HG03432 (cell line): ENCODE results near the gene FOXO1.
A peak's percentile ranks its signal among the peaks of the same experiment; 100 is the strongest.

ENCODE experiments used
- ATAC-seq: cut with Tn5 transposase; IDR thresholded peaks from one replicate; pipeline ENCODE4 v1.9.1; 2021; ENCODE audit warnings: mild to moderate bottlenecking, moderate library complexity; ENCODE audit not compliant: unreplicated experiment

The FOXO1 gene

GRCh38 chr13:40640202-40640601, 26.2 kb downstream of the FOXO1 start:
- no peak for ATAC-seq

DNA sequence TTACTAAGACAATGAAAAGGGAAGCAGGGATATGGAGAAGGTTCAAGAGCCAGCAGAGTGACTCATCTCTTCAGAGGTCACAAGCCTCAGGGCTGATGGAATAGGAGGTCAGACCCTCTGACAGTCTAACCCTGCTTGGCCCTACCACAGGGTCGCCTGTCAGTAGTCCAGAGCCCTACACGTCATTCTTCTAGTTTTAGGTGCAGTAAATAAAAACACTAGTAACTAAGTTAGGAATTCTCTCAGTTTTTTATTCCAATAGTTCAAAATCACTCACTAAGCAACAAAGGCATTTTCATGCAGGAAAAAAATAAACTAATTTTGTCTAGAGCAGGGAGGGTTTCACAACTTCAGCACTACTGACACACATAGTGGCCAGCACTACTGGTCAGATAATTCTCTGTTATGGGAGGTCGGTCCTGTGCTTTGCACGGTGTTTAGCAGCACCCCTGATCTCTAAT, 27.2 kb downstream of the FOXO1 start:
- no peak for ATAC-seq

DNA sequence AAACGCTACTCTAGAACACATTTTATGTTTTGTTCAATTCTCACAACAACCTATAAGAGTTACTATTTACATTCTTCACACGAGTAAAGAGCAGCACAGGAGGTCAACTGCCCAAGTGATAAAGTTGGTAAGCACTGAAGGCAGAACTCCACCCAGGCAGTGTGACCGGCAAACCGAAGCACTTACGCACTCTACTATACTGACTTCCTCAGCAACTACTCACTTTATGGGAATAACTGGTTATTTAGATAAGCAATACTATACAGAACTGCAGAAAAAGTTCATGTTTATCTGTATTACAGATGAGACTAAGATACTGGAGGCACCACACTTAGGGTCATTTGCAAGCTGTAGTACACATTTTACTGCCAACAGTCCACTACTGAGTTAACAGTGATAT, 28.8 kb downstream of the FOXO1 start:
- ATAC-seq: no peak

DNA sequence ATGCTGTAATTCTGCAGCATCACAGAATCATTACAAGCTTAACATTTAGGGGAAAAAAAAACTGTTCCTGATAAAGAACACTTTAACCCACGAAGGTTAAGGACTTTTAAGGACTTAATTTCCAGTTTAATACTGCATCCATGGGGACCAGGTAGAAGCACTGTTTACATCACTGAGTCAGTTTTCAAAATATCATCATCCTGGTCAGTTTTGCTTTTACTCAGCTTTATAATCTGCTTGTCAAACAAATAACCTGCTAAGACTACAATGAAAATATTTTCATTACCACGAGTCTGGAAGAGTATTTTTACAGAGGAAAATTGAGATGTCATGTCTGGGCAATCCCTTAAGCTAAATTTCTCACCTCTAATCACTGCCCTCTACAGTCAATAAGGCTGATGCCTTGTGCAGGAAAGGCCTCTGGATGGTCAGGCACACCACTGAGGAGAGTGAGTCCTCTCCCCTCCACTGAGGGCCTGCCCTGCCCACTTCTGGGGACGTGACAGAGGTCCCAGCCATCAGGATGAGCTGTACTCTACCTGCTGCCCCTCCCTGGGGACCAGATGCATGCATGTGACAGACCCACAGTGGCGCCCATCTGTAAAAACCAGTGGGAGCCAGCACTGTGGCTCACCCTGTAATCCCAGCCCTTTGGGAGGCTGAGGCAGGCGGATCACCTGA, 31.0 kb downstream of the FOXO1 start:
- ATAC-seq: no peak

DNA sequence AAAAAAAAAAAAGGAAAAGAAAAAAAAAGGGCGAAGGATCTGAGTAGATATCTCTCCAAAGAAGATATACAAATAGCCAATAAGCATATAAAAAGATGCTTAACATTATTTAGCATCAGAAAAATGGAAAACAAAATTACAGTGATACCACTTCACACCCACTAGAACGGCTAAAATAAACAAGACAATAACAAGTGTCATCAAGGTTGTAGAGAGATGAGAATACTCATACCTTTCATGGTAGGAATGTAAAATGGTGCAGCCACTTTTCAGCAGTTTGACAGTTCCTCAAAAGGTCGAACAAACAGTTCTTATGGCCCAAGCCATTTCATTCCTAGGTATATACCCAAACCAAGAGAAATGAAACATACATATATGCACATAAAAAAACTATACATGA, 33.5 kb downstream of the FOXO1 start:
- no peak for ATAC-seq

DNA sequence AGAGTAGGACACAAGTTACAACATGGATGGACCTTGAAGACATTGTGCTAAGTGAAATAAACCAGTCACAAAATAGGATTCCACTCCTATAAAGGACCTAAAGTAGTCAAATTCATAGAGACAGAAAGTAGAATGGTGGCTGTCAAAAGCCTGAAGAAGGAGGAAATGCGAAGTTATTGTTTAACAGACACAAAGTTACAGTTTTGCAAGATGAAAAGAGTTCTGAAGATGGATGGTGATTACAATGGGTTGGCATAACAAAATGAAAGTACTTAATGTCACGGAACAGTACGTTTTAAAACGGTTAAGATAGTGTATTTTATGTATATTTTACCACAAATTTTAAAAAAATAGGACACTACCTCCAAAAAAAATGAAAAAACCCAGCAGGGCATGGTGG, 34.8 kb downstream of the FOXO1 start:
- peak; percentile 29 for ATAC-seq

DNA sequence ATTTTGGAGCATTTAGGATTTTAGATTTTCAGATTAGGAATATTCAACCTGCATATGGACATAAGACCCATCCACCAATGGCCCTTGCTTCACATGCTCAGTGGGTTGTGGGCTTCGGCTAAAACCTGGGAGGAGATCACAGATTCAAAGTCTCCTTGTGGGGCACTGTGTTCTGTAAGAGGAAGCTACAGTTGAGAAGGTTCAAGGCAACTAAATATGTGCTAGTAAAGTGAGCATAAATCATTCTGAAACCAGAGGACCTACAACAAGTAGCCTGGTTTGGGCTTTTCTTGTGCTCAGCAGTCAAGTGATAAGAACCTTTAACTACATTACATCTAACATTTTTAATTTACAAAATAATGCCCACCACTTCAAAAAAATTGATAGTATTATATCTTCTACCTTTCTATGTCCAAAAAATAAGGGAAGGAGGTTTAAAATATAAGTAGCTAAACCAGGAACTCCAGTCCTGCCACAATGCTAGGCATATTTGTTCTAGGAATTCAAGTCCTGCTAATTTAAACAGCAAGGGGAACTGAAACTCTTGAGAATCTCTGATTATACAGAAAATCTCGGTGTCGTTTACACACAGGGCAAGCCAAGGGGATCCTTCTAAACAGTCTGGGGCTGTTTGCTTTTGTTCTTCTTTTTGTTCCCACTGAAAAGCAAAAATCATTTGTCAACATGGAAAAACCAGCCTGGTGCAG, 36.6 kb downstream of the FOXO1 start:
- ATAC-seq: peak; percentile 90

- no peak for ATAC-seq
Observed at GRCh38 chr13:40626977-40627376, 39.5 kb downstream of the FOXO1 start.

GRCh38 chr13:40626561-40626960, 39.9 kb downstream of the FOXO1 start:
- no peak for ATAC-seq

GRCh38 chr13:40624986-40625385, 41.5 kb downstream of the FOXO1 start:
- ATAC-seq: no peak

DNA sequence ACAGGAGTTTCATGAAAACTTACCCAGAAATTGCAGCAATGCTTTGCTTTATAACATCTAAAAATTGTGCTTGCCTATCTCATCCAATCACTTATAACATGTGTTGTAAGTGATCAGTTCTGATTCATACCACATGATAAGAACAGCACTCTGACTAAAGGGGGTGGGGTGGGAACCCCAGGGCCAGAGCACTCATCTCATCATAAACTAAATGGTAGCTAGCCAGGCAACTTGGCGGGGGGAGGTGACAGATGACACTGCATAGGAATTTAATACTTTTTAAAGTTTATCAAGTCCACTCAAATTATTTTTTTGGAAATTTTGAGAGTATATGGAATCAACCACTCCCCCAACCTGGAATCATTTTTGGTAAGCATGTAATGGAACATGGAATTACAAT, 42.1 kb downstream of the FOXO1 start:
- ATAC-seq: no peak

DNA sequence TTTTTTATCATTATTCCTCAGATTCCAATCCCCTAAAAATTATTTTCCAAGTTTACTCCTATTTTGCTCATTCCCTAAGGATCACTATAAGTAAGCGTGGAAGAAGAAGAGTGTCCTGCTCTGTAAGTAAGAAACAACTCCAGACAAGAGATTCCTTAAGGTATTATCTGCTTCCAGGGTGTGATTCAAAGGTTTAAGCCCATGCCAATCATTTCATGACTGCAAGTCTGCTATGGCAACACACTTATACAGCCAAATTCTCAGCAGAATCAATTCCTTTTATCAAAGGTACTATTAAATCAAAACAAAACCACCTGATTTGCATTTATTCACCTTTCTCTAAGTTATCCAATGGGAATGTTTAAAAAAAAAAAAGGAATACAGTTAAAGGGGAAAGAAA, 43.7 kb downstream of the FOXO1 start:
- no peak for ATAC-seq

DNA sequence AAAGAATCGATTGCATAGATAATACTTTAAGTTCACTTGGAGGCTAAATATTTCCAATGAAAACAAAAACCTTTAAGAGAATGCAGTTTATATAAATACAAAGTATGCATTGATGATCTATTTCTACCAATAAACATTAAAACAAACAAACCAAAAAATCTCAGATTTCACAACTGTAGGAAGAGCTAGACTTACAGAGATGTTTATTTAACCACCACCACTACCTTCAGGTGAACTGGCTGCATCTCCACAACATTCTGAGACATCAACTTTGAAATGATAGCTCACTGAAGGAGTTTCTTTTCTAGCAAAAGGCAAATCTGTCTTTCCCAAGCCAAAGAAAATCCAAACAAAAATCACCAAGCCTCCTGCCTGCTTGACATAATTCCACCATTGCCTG, 44.2 kb downstream of the FOXO1 start:
- ATAC-seq: no peak

- no peak for ATAC-seq
Observed at GRCh38 chr13:40619479-40619814, 47.0 kb downstream of the FOXO1 start.

DNA sequence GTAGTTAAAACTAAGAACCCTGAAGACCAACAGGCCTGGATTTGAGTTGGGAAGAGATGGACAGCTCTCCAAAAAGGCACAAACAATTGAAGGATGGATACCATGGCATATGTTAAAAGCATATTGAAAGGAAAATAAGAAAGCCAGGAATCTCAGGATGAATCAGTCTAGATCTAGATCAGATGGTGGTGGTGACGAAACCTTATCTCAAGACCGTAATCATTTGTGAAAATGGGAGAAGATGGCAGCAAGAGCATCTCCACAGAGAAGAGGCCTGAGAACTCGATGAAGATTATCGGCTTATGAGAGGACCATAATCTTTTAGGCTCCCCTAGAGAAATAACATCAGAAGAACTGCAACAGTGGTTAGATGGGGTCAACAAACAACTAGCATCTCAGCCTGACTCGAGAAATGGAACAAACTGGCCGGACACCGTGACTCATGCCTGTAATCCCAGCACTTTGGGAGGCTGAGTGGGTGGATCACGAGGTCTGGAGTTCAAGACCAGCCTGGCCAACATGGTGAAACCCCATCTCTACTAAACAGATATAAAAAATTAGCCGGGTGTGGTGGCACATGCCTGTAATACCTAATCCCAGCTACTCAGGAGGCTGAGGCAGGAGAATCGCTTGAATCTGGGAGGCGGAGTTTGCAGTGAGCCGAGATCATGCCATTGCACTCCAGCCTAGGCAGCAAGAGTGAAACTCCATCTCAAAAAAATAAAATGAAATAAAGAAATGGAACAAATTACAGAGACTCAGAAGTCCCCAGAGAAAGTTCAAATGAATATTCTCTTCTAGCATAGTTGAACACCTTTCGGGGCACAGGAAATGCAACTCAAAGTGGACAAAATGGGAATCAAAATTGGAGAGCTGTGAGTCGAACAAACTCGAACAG, 47.6 kb downstream of the FOXO1 start:
- no peak for ATAC-seq

GRCh38 chr13:40617801-40618356, 48.6 kb downstream of the FOXO1 start:
- no peak for ATAC-seq

GRCh38 chr13:40615619-40616018, 50.8 kb downstream of the FOXO1 start:
- ATAC-seq: no peak

GRCh38 chr13:40613914-40614313, 52.5 kb downstream of the FOXO1 start:
- ATAC-seq: no peak

GRCh38 chr13:40613192-40613818, 53.1 kb downstream of the FOXO1 start:
- ATAC-seq: peak; percentile 88

DNA sequence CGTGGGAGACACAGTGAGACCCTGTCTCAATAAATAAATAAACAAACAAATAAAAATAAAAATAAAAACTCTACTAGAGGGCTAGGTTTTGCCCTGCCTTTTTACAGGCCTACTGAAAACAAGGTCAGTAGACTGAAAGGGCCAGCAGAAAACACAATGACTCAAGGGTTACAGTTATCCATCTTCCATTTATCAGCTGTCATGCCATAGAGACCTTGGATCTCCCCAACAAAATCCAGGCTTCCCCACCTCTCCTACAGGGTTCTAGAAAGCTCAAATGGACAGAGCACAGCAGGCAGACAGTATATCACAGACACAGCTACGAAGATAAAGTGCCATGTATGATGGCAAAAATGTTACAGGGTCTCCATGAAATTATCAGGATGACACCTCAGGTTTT, 54.4 kb downstream of the FOXO1 start:
- no peak for ATAC-seq

DNA sequence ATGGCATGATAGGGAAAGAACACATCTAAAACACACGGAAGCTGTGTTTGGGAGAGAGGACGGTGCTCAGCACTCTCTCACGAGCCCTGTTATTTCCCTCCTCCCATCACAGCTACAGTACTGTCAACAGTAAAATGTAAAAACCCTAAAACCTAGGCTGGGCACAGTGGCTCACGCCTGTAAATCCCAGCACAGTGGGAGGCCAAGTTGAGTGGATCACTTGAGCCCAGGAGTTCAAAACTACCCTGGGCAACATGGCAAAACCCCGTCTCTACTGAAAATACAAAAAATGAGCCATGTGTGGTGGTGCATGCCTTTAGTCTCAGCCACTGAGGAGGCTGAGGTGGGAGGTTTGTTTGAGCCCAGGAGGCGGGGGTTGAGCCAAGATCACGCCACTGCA, 54.8 kb downstream of the FOXO1 start:
- ATAC-seq: no peak
